ENCODE results near the gene CYTL1.
A peak's percentile ranks its signal among the peaks of the same experiment; 100 is the strongest.
"Not testable (repeated sequence)": the region's sequence is repeated elsewhere in the genome, so short reads cannot be mapped to it uniquely, and the experiment has no call there.

The CYTL1 gene, protein sequence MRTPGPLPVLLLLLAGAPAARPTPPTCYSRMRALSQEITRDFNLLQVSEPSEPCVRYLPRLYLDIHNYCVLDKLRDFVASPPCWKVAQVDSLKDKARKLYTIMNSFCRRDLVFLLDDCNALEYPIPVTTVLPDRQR

DNA sequence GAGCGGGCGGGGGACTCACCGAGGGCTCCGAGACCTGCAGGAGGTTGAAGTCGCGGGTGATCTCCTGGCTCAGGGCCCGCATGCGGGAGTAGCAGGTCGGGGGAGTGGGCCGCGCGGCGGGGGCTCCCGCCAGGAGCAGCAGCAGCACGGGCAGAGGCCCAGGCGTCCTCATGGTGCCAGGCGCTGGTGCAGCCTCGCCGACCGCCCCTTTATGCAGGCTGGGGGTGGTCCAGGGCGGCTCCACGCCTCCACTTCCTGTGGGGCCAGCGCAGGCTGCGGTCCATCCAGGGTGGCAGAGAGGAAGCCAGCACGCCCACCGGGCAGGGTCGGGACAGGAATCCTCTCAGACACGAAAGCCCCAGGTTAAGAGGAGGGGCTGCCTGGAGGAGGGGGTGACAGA, at the start of gene CYTL1:
Gene CYTL1, minus strand, starts transcription at position 185 of the 400 bp plus-strand sequence. Its CDS starts 13 bp downstream, at position 172.
- Mint-ChIP-seq H3K4me3 (peak within 1 kb of the TSS; percentile 72 to 73 (median 73)), H3K4me1 (peaks cover 4% of the 10 kb centered on the region), H3K36me3 (ENCODE audit: low read depth) (no peaks in the 10 kb centered on the region), H3K27ac (peak within 1 kb of the TSS in 1 of 3 experiments; percentile 20), H3K9me3 (peaks cover 13% of the 10 kb centered on the region), H3K27me3 (ENCODE audit: low read depth) (peaks cover 12% of the 10 kb centered on the region)
- TF ChIP-seq, protein P1, sequence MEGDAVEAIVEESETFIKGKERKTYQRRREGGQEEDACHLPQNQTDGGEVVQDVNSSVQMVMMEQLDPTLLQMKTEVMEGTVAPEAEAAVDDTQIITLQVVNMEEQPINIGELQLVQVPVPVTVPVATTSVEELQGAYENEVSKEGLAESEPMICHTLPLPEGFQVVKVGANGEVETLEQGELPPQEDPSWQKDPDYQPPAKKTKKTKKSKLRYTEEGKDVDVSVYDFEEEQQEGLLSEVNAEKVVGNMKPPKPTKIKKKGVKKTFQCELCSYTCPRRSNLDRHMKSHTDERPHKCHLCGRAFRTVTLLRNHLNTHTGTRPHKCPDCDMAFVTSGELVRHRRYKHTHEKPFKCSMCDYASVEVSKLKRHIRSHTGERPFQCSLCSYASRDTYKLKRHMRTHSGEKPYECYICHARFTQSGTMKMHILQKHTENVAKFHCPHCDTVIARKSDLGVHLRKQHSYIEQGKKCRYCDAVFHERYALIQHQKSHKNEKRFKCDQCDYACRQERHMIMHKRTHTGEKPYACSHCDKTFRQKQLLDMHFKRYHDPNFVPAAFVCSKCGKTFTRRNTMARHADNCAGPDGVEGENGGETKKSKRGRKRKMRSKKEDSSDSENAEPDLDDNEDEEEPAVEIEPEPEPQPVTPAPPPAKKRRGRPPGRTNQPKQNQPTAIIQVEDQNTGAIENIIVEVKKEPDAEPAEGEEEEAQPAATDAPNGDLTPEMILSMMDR (IDR thresholded peaks at IDR 0.05; ENCODE audit: unreplicated experiment in 3 of 3) = no peak

DNA sequence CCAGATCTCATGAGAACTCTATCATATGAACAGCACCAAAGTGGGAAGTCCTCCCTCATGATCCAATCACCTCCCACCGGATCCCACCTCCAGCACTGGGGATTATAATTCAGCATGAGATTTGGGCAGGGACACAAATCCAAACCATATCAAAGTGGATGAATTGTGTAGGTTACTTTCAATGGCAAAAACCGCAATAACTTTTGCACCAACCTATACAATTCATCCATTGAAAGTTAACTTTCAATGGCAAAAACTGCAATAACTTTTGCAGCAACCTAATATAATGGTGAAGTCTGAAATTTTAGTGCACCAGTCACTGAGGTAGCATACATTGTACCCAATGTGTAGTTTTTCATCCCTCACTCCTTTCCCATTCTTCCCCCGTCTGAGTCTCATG, 48.6 kb upstream of the CYTL1 start:
- TF ChIP-seq, protein P1 (IDR thresholded peaks at IDR 0.05; ENCODE audit: unreplicated experiment in 3 of 3) = no peak
- Mint-ChIP-seq H3K27me3 (ENCODE audit: low read depth) (peaks cover 4% of the 10 kb centered on the region), H3K27ac (no peak overlapping the region)

DNA sequence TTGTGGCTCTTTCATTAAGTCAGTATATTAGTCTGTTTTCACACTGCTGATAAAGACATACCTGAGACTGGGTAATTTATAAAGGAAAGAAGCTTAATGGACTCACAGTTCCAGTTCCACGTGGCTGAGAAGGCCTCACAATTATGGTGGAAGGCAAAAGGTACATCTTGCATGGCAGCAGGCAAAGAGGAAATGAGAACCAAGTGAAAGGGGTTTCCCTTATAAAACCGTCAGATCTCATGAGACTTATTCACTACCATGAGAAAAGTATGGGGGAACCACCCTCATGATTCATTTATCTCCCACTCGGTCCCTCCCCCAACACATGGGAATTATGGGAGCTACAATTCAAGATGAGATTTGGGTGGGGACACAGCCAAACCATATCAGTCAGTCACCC, 47.7 kb upstream of the CYTL1 start:
- H3K27me3 Mint-ChIP-seq (ENCODE audit: low read depth); H3K27ac Mint-ChIP-seq; H3K4me3 Mint-ChIP-seq; H3K4me1 Mint-ChIP-seq; H3K36me3 Mint-ChIP-seq (ENCODE audit: low read depth); H3K9me3 Mint-ChIP-seq: not testable (repeated sequence)

More for the DNA sequence above, 48.6 kb upstream of the CYTL1 start:
- no peak overlapping the region for H3K4me3 Mint-ChIP-seq
- H3K4me1 Mint-ChIP-seq = peaks cover 5% of the 10 kb centered on the region
- no peaks in the 10 kb centered on the region for H3K9me3 Mint-ChIP-seq
- H3K36me3 Mint-ChIP-seq (ENCODE audit: low read depth) = no peaks in the 10 kb centered on the region

DNA sequence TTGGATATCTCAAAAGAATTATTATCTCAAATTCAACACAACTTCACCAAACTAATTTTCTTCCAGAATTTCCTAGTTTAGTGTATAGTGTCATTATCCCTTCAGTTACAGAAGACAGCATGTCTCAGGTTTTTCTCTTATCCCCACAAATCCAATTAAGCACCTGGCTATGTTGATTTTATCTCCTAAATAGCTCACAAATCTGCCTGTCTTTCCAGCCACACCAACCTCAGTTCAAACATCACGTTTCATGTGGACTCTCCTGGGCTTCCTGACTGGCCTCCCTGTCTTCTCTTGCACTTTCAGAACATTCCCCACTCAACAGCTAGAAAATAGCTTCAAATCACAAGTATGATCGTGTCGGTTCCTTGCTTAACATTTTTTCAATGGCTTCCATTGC, 46.8 kb upstream of the CYTL1 start:
- Mint-ChIP-seq H3K4me3 (no peak overlapping the region), H3K27me3 (ENCODE audit: low read depth) (no peaks in the 10 kb centered on the region), H3K9me3 (peaks cover 4% of the 10 kb centered on the region), H3K4me1 (peaks cover 5% of the 10 kb centered on the region), H3K27ac (no peak overlapping the region), H3K36me3 (ENCODE audit: low read depth) (no peaks in the 10 kb centered on the region)
- TF ChIP-seq, protein P1 (IDR thresholded peaks at IDR 0.05; ENCODE audit: unreplicated experiment in 3 of 3) = no peak

DNA sequence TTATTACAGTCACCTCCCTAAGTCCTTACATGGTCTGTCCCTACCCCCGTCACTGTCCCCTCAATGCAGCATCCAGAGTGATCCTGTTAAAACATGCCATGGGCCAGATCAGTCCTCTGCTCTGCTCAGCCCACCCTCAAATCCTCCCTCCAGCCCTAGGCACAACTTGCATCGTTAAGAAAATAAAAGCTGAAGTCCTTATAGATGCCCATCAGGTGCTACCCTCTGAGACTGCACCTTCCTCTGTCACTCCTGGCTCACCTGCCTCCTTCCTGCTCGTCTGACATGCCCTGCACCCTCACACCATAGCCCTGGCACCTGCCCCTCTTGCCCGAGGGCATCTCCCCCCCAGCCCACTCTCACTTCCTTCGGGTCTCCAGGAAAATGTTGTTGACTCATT, 36.2 kb upstream of the CYTL1 start:
- peak overlapping the region in 1 of 3 experiments; percentile 9 for H3K4me3 Mint-ChIP-seq
- no peaks in the 10 kb centered on the region for H3K36me3 Mint-ChIP-seq (ENCODE audit: low read depth)
- H3K4me1 Mint-ChIP-seq = peaks cover 8% of the 10 kb centered on the region
- H3K27ac Mint-ChIP-seq = no peak overlapping the region
- peaks cover 48% of the 10 kb centered on the region for H3K27me3 Mint-ChIP-seq (ENCODE audit: low read depth)
- TF ChIP-seq, protein P1 (IDR thresholded peaks at IDR 0.05; ENCODE audit: unreplicated experiment in 3 of 3) = no peak
- H3K9me3 Mint-ChIP-seq = no peaks in the 10 kb centered on the region

DNA sequence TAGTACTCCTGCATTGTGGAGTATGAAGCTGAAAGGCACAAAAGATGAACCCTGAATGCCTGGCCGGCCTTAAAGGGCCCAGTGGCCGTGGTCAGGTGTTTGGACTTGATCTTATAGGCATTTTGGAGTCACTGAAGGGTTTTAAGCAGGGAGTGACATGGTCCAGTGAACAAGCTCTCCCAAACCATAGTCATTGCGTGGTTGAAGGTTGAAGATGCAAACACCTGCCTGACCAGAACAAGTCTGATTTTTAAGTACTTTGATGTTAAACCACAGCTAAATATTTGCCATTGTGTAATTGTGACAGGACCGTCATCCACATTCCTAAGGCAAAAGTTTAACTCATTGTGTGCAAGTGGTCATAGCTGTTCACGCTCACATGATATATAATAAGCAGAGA, 35.3 kb upstream of the CYTL1 start:
- Mint-ChIP-seq H3K27ac (no peak overlapping the region), H3K36me3 (ENCODE audit: low read depth) (no peaks in the 10 kb centered on the region), H3K4me3 (no peak overlapping the region), H3K27me3 (ENCODE audit: low read depth) (peaks cover 52% of the 10 kb centered on the region), H3K4me1 (peaks cover 8% of the 10 kb centered on the region), H3K9me3 (no peaks in the 10 kb centered on the region)
- TF ChIP-seq, protein P1 (IDR thresholded peaks at IDR 0.05; ENCODE audit: unreplicated experiment in 3 of 3) = no peak
